Endothelial cell of umbilical vein (primary cell): ENCODE data around the gene HOXD8.

Experiments used
- EZH2 ChIP-seq: IDR thresholded peaks from 2 replicates; pipeline ENCODE4 v1.6.1; 2012; ENCODE audit warnings: borderline replicate concordance, low read depth, mild to moderate bottlenecking, moderate library complexity, low read length, inconsistent platforms; ENCODE audit not compliant: severe bottlenecking
- GATA2 ChIP-seq: IDR thresholded peaks from 2 replicates; pipeline ENCODE4 v1.7.0; 2011; ENCODE audit warnings: low read depth, mild to moderate bottlenecking, moderate library complexity, mixed read lengths, low read length; ENCODE audit not compliant: insufficient read length, insufficient read depth
- MYC ChIP-seq: IDR thresholded peaks from one replicate; pipeline ENCODE4 v1.6.1; 2011; ENCODE audit warnings: mild to moderate bottlenecking, low read depth, low read length
- POLR2A ChIP-seq: IDR thresholded peaks from 2 replicates; pipeline ENCODE4 v1.6.1; 2012; ENCODE audit warnings: low read depth, mild to moderate bottlenecking, control low read depth, low read length
- POLR2AphosphoS5 ChIP-seq: IDR thresholded peaks from 2 replicates; pipeline ENCODE4 v1.6.1; 2012; ENCODE audit warnings: low read depth, mild to moderate bottlenecking, control low read depth, low read length, moderate library complexity; ENCODE audit not compliant: insufficient read depth
- TF ChIP-seq, protein P1 (sequence below), 2 donors: IDR thresholded peaks; 1 replicate in 1 of 2; 2 replicates in 1 of 2; pipeline ENCODE4 v1.5.1; 2011; ENCODE audit warnings: low read length in 2 of 2, mild to moderate bottlenecking in 2 of 2, moderate library complexity in 2 of 2, control low read depth in 1 of 2, inconsistent platforms in 1 of 2, low read depth in 1 of 2; ENCODE audit not compliant: insufficient read depth in 1 of 2; ENCODE audit errors: extremely low read depth in 1 of 2

DNA sequence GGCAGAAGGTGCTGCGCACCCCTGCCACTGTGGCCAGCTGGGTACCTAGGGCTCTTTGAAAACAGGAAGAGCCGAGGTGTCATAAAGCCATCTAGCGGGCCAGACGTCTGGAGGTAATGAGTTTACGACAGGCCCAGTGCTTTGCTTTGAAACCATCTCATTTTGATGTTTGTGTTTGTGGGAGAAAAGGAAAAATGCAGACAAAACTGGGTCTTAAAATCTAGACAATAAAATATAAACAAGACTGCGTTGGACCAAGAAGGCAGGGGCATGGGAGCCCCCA is 3.8 kb upstream of the HOXD8 start:
- TF ChIP-seq POLR2A (no peak), EZH2 (no peak), GATA2 (no peak), MYC (no peak), POLR2AphosphoS5 (no peak)
- TF ChIP-seq, protein P1, sequence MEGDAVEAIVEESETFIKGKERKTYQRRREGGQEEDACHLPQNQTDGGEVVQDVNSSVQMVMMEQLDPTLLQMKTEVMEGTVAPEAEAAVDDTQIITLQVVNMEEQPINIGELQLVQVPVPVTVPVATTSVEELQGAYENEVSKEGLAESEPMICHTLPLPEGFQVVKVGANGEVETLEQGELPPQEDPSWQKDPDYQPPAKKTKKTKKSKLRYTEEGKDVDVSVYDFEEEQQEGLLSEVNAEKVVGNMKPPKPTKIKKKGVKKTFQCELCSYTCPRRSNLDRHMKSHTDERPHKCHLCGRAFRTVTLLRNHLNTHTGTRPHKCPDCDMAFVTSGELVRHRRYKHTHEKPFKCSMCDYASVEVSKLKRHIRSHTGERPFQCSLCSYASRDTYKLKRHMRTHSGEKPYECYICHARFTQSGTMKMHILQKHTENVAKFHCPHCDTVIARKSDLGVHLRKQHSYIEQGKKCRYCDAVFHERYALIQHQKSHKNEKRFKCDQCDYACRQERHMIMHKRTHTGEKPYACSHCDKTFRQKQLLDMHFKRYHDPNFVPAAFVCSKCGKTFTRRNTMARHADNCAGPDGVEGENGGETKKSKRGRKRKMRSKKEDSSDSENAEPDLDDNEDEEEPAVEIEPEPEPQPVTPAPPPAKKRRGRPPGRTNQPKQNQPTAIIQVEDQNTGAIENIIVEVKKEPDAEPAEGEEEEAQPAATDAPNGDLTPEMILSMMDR (IDR thresholded peaks at IDR 0.05; ENCODE audit: extremely low read depth in 1 of 2, insufficient read depth in 1 of 2, low read depth in 1 of 2, low read length in 2 of 2): no peak
